ENCODE results near the gene SPCS3.

DNA sequence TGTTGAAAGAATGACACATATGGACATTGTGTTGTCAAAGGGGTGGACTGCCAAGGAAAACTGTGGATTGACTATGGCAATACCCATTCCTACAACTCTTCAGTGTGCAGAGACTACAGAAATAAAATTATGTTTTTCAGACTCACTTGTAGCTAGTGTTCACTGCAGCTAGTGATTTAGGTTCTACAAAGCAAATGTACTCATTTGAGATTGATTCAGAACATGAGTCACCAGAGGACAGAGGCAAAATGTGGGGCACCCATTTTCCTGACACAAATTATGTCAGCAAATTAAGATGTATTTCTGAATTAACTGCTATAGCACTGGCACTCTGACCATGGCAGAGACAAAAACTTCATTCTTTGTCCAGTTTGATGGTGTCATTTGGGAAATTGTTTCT, 40.7 kb downstream of the SPCS3 start:
- TF ChIP-seq, protein P1, sequence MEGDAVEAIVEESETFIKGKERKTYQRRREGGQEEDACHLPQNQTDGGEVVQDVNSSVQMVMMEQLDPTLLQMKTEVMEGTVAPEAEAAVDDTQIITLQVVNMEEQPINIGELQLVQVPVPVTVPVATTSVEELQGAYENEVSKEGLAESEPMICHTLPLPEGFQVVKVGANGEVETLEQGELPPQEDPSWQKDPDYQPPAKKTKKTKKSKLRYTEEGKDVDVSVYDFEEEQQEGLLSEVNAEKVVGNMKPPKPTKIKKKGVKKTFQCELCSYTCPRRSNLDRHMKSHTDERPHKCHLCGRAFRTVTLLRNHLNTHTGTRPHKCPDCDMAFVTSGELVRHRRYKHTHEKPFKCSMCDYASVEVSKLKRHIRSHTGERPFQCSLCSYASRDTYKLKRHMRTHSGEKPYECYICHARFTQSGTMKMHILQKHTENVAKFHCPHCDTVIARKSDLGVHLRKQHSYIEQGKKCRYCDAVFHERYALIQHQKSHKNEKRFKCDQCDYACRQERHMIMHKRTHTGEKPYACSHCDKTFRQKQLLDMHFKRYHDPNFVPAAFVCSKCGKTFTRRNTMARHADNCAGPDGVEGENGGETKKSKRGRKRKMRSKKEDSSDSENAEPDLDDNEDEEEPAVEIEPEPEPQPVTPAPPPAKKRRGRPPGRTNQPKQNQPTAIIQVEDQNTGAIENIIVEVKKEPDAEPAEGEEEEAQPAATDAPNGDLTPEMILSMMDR (IDR thresholded peaks at IDR 0.05): no peak
- no peak for TF ChIP-seq POLR2A (IDR thresholded peaks at IDR 0.05)

Data from thyroid gland (tissue), 4 donors.